Left ventricle myocardium inferior (tissue), 1 donor: ENCODE results near the gene RBKS. TPM values are rescaled to one million over a fixed set of nuclear protein-coding genes. Genes with fewer than 3 reads are reported as not detected.
"Not testable (repeated sequence)": the region's sequence is repeated elsewhere in the genome, so short reads cannot be mapped to it uniquely, and the experiment has no call there.

Experiments
- DNase-seq: peaks from one replicate; pipeline ENCODE4 v3.0.0-alpha.2; 2020
- H3K27ac ChIP-seq: fragments of 200-600 bp; replicated peaks from 2 replicates; pipeline ENCODE4 v1.8.0; 2021
- H3K27me3 ChIP-seq: fragments of 200-600 bp; 2 replicates; pipeline ENCODE4 v1.8.0; 2021; ENCODE audit warnings: low read depth
- H3K36me3 ChIP-seq: fragments of 200-600 bp; 2 replicates; pipeline ENCODE4 v1.8.0; 2021
- H3K4me1 ChIP-seq: fragments of 200-600 bp; 2 replicates; pipeline ENCODE4 v1.8.0; 2021
- H3K4me3 ChIP-seq: fragments of 200-600 bp; 2 replicates; pipeline ENCODE4 v1.8.0; 2021; ENCODE audit warnings: mild to moderate bottlenecking, moderate library complexity
- H3K9me3 ChIP-seq: fragments of 200-600 bp; replicated peaks from 2 replicates; pipeline ENCODE4 v1.8.0; 2021
- CTCF ChIP-seq: fragments of 200-600 bp; IDR thresholded peaks from 2 replicates; pipeline ENCODE4 v1.8.0; 2021; ENCODE audit warnings: antibody characterized with exemption, mild to moderate bottlenecking, borderline replicate concordance
- intact Hi-C: fragments of 100-400 bp; cut with micrococcal nuclease; formaldehyde crosslinking; loops from one replicate; pipeline ENCODE4 v1.11.0; 2022
- total RNA-seq: library from RNA; stranded (reverse); fragmentation: NEBNext Ultra II Directional; extraction: Animal tissue kit (Norgen Biotek cat#: 25700); gene quantifications from one replicate; pipeline ENCODE4 v1.2.1, GENCODE V29; 2021
- donor health status: DM: no; HTN: yes; CAD: no; lungs with severe emphysema.

The RBKS gene
- total RNA-seq, 1 donor from 2014 or later = 2.7 TPM

- TF ChIP-seq CTCF = no peak
- DNase-seq = no peak
- Histone ChIP-seq H3K27me3 (no peaks in the 10 kb centered on the region), H3K27ac (no peak overlapping the region), H3K9me3 (peaks cover 14% of the 10 kb centered on the region), H3K36me3 (peaks cover 5% of the 10 kb centered on the region), H3K4me1 (no peaks in the 10 kb centered on the region), H3K4me3 (no peak overlapping the region)
- intact Hi-C loops = no loop called here
Measured at GRCh38 chr2:27871802-27872201, 18.4 kb downstream of the RBKS start.

- Histone ChIP-seq H3K27me3 (no peaks in the 10 kb centered on the region), H3K4me3 (no peak overlapping the region), H3K4me1 (no peaks in the 10 kb centered on the region), H3K36me3 (no peaks in the 10 kb centered on the region), H3K9me3 (peaks cover 4% of the 10 kb centered on the region), H3K27ac (no peak overlapping the region)
- intact Hi-C loops = no loop called here
- no peak for DNase-seq
- TF ChIP-seq CTCF = no peak
Measured at GRCh38 chr2:27870724-27871123, 19.5 kb downstream of the RBKS start.

GRCh38 chr2:27869763-27870162, 20.4 kb downstream of the RBKS start:
- TF ChIP-seq CTCF = no peak
- Histone ChIP-seq H3K9me3 (no peaks in the 10 kb centered on the region), H3K4me3 (no peak overlapping the region), H3K36me3 (no peaks in the 10 kb centered on the region), H3K27ac (no peak overlapping the region), H3K27me3 (no peaks in the 10 kb centered on the region), H3K4me1 (no peaks in the 10 kb centered on the region)
- no peak for DNase-seq
- intact Hi-C loops = no loop called here

GRCh38 chr2:27866237-27866636, 23.9 kb downstream of the RBKS start:
- TF ChIP-seq CTCF = no peak
- Histone ChIP-seq H3K9me3 (no peaks in the 10 kb centered on the region), H3K4me1 (no peaks in the 10 kb centered on the region), H3K36me3 (no peaks in the 10 kb centered on the region), H3K27ac (no peak overlapping the region), H3K4me3 (no peak overlapping the region), H3K27me3 (no peaks in the 10 kb centered on the region)
- DNase-seq = no peak
- intact Hi-C loops = no loop called here

- H3K9me3 ChIP-seq, H3K4me3 ChIP-seq, H3K27ac ChIP-seq, DNase-seq, H3K27me3 ChIP-seq, H3K4me1 ChIP-seq, H3K36me3 ChIP-seq, intact Hi-C loops: not testable (repeated sequence)
Measured at GRCh38 chr2:27863955-27864354, 26.2 kb downstream of the RBKS start.

- no peak for DNase-seq
- no peaks in the 10 kb centered on the region for H3K36me3 ChIP-seq
- intact Hi-C loops = no loop called here
- no peaks in the 10 kb centered on the region for H3K27me3 ChIP-seq
- H3K4me1 ChIP-seq = no peaks in the 10 kb centered on the region
- H3K9me3 ChIP-seq = no peaks in the 10 kb centered on the region
- TF ChIP-seq CTCF = no peak
- no peak overlapping the region for H3K4me3 ChIP-seq
- H3K27ac ChIP-seq = no peak overlapping the region
Measured at GRCh38 chr2:27863146-27863545, 27.0 kb downstream of the RBKS start.
